HG03280 (cell line): ENCODE measurements around the gene FMO3.

Experiments used
- ATAC-seq: cut with Tn5 transposase; IDR thresholded peaks from one replicate; pipeline ENCODE4 v1.9.1; 2021; ENCODE audit warnings: mild to moderate bottlenecking, moderate library complexity; ENCODE audit not compliant: unreplicated experiment

Gene FMO3

DNA sequence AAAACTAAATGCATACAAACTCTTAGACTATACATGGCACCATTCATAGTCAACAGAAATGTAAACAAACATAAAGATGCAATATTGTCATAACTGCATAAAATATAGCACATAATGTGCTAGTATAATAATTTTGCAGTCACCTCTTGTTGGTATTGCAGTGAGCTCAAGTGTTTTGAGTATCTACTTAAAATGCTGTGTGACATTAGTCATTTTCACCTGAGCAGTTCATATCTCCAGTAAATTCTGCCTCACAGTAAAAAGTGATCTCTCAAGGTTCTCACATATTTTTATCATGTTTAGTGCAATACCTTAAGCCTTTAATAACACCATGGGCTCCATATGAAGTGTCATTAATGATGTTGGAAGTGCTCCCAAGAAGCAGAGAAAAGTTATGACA, 64.8 kb downstream of the FMO3 start:
- no peak for ATAC-seq

DNA sequence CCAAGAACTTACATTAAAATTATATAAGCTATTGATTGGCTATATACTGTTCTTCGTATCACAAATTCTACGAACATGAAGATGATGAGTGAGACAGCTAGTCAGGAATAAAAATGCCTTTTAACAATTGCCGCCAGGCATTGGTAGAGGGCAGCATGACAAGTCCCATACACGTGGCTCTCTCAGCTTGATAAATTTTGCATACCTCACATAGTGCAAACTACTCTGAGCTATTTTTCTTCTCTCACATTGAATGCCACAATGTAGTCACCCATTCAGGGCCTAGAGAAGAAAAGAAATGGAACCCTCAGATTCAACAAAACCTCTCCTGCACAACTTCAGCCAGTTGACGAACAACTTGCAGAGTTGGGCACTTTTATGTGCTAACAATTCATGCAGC, 67.4 kb downstream of the FMO3 start:
- no peak for ATAC-seq

DNA sequence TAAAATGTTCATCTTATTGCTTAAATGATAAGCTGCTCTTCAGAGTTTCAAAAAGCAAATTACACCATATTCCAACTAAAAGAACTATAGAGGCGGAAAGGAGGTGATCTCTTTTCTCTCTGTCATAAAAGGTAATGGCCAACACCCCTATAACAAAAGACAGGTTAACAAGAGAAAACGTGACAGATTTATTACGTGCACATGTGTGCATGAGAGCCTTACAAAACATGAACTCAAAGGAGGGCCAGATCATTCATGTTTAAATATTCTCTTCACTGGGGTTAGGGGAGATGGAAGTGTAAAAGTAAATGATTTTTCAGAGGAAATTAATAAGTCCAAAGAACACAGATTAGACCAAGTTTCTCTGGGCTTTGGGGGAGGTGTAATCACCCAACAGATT, 67.8 kb downstream of the FMO3 start:
- no peak for ATAC-seq

DNA sequence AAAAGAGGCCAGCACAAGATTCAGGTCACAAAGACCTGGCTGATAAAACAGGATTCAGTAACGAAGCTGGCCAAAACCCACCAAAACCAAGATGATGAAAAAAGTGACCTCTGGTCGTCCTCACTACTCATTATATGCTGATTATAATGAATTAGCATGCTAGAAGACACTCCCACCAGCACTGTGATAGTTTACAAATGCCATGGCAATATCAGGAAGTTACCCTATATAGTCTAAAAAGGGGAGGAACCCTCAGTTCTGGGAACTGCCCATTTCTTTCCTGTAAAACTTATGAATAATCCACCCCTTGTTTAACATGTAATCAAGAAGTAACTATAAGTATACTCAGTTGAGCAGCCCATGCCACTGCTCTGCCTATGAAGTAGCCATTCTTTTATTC, 68.4 kb downstream of the FMO3 start:
- no peak for ATAC-seq

DNA sequence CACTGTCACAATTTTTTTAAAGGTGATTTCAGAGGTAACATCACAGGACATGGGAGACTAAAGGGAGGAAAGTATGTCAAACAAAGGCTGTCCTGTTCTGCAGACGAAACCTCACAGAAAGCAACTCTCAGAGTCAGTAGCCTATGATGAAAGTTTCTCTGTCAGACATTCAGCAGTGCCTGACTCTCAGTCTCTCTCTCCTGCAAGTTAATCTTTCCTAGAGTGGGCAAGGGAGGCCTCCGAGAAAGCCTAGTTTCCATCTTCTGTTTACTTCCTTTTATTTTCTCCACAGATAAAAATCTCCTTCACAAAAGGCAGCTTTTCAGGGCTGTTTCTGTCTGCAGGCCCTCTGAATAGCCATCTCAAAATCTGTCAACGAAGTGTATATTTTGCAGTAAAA, 69.5 kb downstream of the FMO3 start:
- no peak for ATAC-seq

DNA sequence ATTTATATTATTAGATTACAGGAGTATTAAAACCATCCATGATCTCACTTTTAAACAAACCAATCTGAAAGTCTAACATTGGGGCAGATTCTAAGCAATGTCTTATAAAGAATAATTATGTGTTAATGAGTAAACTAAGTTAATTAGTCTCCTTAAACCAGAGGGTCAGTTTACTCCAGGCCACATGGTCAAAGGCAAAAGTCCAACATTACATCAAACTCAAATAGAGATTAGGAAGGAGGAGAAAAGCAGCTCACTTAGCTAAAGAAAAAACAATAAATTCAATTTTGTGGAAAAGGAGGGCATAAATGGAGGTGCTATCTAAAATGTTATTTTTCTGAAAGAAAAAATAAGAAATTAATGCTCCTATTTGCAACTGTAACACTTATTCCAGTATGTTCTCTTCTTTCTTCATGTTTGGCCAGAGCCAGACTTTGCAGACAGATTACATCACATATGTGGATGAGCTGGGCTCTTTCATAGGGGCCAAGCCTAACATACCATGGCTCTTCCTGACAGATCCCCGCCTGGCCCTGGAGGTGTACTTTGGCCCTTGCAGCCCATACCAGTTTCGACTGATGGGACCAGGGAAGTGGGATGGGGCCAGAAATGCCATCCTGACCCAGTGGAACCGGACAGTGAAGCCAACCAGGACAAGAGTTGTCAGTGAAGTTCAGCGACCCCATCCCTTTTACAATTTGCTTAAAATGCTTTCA, 70.1 kb downstream of the FMO3 start:
- ATAC-seq, result no peak

DNA sequence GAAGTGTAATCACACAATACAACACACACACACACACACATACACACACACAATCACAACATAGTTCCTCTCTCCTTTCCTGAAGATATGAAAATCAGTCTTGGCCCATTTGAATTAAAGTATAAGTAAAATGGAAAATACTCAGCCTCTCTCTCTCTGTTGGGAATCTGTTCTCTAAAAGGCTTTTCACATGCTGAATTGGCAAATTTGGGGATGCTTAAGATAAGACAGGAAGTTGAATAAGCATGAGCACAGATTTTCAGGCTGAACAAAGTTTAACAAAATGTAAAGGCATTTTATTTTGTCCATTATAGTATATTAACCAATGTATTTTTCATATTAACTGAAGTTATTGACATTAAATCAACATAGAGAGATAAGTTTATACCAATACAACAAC, 70.7 kb downstream of the FMO3 start:
- ATAC-seq, result no peak

DNA sequence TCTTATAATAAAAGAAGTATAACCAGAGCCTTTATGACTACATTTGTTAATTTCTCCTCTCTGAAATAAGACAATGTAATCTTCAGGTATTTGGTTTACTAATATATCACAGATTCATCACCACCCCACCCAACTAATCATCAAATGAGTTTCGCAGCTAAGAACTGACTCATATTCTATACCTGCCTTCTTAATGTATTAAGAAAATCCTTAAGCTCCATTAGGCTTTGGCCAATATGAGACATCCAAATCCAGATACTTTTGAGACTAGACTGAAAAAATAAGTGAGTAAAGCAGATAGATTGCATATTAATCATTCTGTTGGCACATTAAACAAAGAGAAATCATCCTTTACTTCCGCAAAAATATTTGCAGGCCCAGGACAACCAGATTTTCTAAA, 75.7 kb downstream of the FMO3 start:
- no peak for ATAC-seq
